Kidney epithelial cell (primary cell): ENCODE results near the gene NUP98. TPM values are rescaled to one million over a fixed set of nuclear protein-coding genes. Genes with fewer than 3 reads are reported as not detected.
"Not testable (repeated sequence)": the region's sequence is repeated elsewhere in the genome, so short reads cannot be mapped to it uniquely, and the experiment has no call there.

ENCODE experiments used
- DNase-seq: peaks from one replicate; pipeline ENCODE4 v3.0.0-alpha.2; 2010; ENCODE audit warnings: low read depth
- H3K27me3 ChIP-seq: 2 replicates; pipeline ENCODE4 v1.6.0; 2011; ENCODE audit warnings: low read length; ENCODE audit not compliant: control insufficient read depth, insufficient read depth
- H3K36me3 ChIP-seq: 2 replicates; pipeline ENCODE4 v1.5.1; 2011; ENCODE audit warnings: low read length; ENCODE audit not compliant: control insufficient read depth, insufficient read depth
- H3K4me3 ChIP-seq: 2 replicates; pipeline ENCODE4 v1.5.1; 2011; ENCODE audit warnings: low read depth, mild to moderate bottlenecking, control low read depth, low read length
- CTCF ChIP-seq: IDR thresholded peaks from 2 replicates; pipeline ENCODE4 v1.5.1; 2011; ENCODE audit warnings: mild to moderate bottlenecking, moderate library complexity, low read length, control low read depth, inconsistent platforms; ENCODE audit not compliant: insufficient read depth, poor library complexity, severe bottlenecking
- total RNA-seq: library from RNA; depleted of rRNA; stranded (reverse); fragments of >200 nt; gene quantifications from 2 replicates; pipeline ENCODE4 v1.2.3, GENCODE V29; 2015

NUP98 gene
- total RNA-seq, 1 donor from 2014 or later: 94.0 TPM

- Histone ChIP-seq H3K4me3 (no peak overlapping the region), H3K27me3 (peaks cover 4% of the 10 kb centered on the region), H3K36me3 (no peaks in the 10 kb centered on the region)
- no peak for DNase-seq
- no peak for TF ChIP-seq CTCF
Observed at GRCh38 chr11:3662856-3663255, 134.5 kb downstream of the NUP98 start.

- DNase-seq: no peak
- Histone ChIP-seq H3K27me3 (peaks cover 4% of the 10 kb centered on the region), H3K4me3 (no peak overlapping the region), H3K36me3 (no peaks in the 10 kb centered on the region)
- no peak for TF ChIP-seq CTCF
Observed at GRCh38 chr11:3660960-3661359, 136.4 kb downstream of the NUP98 start.

GRCh38 chr11:3659595-3660515, 137.5 kb downstream of the NUP98 start:
- Histone ChIP-seq H3K4me3 (no peak overlapping the region), H3K36me3 (no peaks in the 10 kb centered on the region), H3K27me3 (peaks cover 4% of the 10 kb centered on the region)
- TF ChIP-seq CTCF: no peak
- no peak for DNase-seq

GRCh38 chr11:3658252-3658651, 139.1 kb downstream of the NUP98 start:
- Histone ChIP-seq H3K36me3 (no peaks in the 10 kb centered on the region), H3K27me3 (peaks cover 4% of the 10 kb centered on the region), H3K4me3 (no peak overlapping the region)
- no peak for DNase-seq
- TF ChIP-seq CTCF: no peak

- DNase-seq, H3K36me3 ChIP-seq, H3K27me3 ChIP-seq, H3K4me3 ChIP-seq: not testable (repeated sequence)
Observed at GRCh38 chr11:3657331-3657730, 140.0 kb downstream of the NUP98 start.

GRCh38 chr11:3655547-3655946, 141.8 kb downstream of the NUP98 start:
- Histone ChIP-seq H3K36me3 (no peaks in the 10 kb centered on the region), H3K4me3 (no peak overlapping the region), H3K27me3 (peaks cover 4% of the 10 kb centered on the region)
- DNase-seq: no peak
- TF ChIP-seq CTCF: no peak

GRCh38 chr11:3652514-3652913, 144.8 kb downstream of the NUP98 start:
- H3K4me3 ChIP-seq, DNase-seq, H3K36me3 ChIP-seq: not testable (repeated sequence)
- H3K27me3 ChIP-seq: peaks cover 11% of the 10 kb centered on the region

- not testable (repeated sequence) for H3K36me3 ChIP-seq, H3K4me3 ChIP-seq, DNase-seq
- peaks cover 11% of the 10 kb centered on the region for H3K27me3 ChIP-seq
Observed at GRCh38 chr11:3649374-3649773, 148.0 kb downstream of the NUP98 start.

- peaks cover 11% of the 10 kb centered on the region for H3K27me3 ChIP-seq
- not testable (repeated sequence) for H3K4me3 ChIP-seq, H3K36me3 ChIP-seq, DNase-seq
Observed at GRCh38 chr11:3648843-3649242, 148.5 kb downstream of the NUP98 start.
